ENCODE results near the gene POLR1F. TPM values are rescaled to one million over a fixed set of nuclear protein-coding genes. Genes with fewer than 3 reads are reported as not detected.

POLR1F gene
- total and polyA plus RNA-seq, 9 of the 15 experiments (the other 6 are each of a cell fraction or from before 2014, with no cell fraction given), result 17.5 to 95.3 (median 32.7) TPM

DNA sequence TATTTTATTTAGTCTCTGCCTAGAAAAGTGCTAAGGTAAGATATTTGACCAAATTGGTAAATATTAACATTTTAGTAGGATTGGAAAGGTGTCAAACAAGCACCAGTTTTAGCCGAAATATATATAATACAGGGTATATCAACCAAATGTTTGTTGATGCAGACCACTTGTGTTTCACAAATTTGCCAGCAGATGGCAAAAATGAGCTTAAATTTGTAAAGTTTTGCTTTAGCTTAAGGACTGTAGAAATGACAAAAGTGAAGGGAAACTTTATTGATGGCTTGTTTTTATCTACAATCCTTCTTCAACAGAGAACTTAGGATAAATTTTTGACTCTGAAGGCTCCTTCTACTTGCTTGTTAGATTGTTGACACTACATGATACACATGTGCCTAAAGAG lies 4.8 kb upstream of the POLR1F start:
- Histone ChIP-seq H3K9ac (ENCODE audit: insufficient read depth in 1 of 2, low read depth in 2 of 2, low read length in 2 of 2) (no peak overlapping the region), H3K4me3 (no peak overlapping the region), H3K27me3 (ENCODE audit: control insufficient read depth in 2 of 2, insufficient read depth in 2 of 2, low read length in 2 of 2) (no peaks in the 10 kb centered on the region; a peak in 1 of 5 replicates), H4K20me1 (replicated peaks; ENCODE audit: control insufficient read depth, insufficient read depth, low read length) (no peaks in the 10 kb centered on the region), H3K36me3 (ENCODE audit: control insufficient read depth, insufficient read depth, low read length) (no peaks in the 10 kb centered on the region), H3K79me2 (ENCODE audit: control insufficient read depth, insufficient read depth, low read length) (peaks cover 2% of the 10 kb centered on the region), H3K9me3 (replicated peaks; ENCODE audit: control insufficient read depth, insufficient read depth, low read depth, low read length) (0 out of 2 replicates have a peak, but pooled peaks cover 1% of the 10 kb centered on the region), H3K4me1 (replicated peaks in 1 of 2; ENCODE audit: control insufficient read depth in 2 of 2, insufficient read depth in 2 of 2, low read length in 2 of 2) (peaks cover 0 to 7% of the 10 kb centered on the region in 2 experiments; a peak in 2 of 5 replicates), H3K27ac (ENCODE audit: extremely low read depth, low read depth, low read length) (no peak overlapping the region), H3K9me1 (ENCODE audit: control insufficient read depth, insufficient read depth, low read length) (no peaks in the 10 kb centered on the region), H2AFZ (ENCODE audit: low read depth, low read length) (no peak overlapping the region), H3K4me2 (ENCODE audit: insufficient read depth, low read length) (no peak overlapping the region)
- FAIRE-seq (peak; percentile 73), DNase-seq (ENCODE audit: extremely low read depth in 1 of 4, low spot score in 3 of 4) (peak; percentile 9 to 51 (median 22)), ATAC-seq (peak; percentile 41; the same call in 1 of the 3 replicates)
- intact Hi-C loops (cut with micrococcal nuclease), result loop anchor here (1.0 kb wide), 1 partner anchor 885 kb away; no protein-coding TSS in a partner anchor
- BruUV-seq (replicated peaks), result no TSS peak
- in situ Hi-C loops (cut with MboI), result loop anchor here (10.0 kb wide), 1 partner anchor 881 kb away; no protein-coding TSS in a partner anchor
- ChIA-PET CTCF (ENCODE audit: low intra/inter-chr PET ratio) (interaction anchor here (0.5 to 2.5 kb wide), 3 partner anchors 598 to 885 kb away, joined by 4 to 17 read pairs (median 6); no protein-coding TSS in a partner anchor), POLR2A (no interaction called here)
- 0% methylated on average over 1 of the region's 1 CpG for WGBS (ENCODE audit: insufficient coverage, low coverage, missing lambda C conversion rate)
- TF ChIP-seq SMC3 (conservative IDR thresholded peaks at IDR 0.05; ENCODE audit: insufficient read depth, low read depth, low read length) (peak; percentile 31; the same call in 1 of the 2 replicates), CAMTA2 (CRISPR knock-in tag; conservative IDR thresholded peaks at IDR 0.05) (no peak), BMI1 (IDR thresholded peaks at IDR 0.05; ENCODE audit: low read length) (no peak), KDM2B (CRISPR knock-in tag; IDR thresholded peaks at IDR 0.05) (no peak), RAD21 (CRISPR knock-in tag; conservative IDR thresholded peaks at IDR 0.05 in 1 of 2, IDR thresholded peaks at IDR 0.05 in 1 of 2) (peak; percentile 57 to 66; a peak in 3 of 4 replicates), RAD51 (IDR thresholded peaks at IDR 0.05; ENCODE audit: borderline replicate concordance, low read depth) (no peak)
- TF ChIP-seq, protein P1, sequence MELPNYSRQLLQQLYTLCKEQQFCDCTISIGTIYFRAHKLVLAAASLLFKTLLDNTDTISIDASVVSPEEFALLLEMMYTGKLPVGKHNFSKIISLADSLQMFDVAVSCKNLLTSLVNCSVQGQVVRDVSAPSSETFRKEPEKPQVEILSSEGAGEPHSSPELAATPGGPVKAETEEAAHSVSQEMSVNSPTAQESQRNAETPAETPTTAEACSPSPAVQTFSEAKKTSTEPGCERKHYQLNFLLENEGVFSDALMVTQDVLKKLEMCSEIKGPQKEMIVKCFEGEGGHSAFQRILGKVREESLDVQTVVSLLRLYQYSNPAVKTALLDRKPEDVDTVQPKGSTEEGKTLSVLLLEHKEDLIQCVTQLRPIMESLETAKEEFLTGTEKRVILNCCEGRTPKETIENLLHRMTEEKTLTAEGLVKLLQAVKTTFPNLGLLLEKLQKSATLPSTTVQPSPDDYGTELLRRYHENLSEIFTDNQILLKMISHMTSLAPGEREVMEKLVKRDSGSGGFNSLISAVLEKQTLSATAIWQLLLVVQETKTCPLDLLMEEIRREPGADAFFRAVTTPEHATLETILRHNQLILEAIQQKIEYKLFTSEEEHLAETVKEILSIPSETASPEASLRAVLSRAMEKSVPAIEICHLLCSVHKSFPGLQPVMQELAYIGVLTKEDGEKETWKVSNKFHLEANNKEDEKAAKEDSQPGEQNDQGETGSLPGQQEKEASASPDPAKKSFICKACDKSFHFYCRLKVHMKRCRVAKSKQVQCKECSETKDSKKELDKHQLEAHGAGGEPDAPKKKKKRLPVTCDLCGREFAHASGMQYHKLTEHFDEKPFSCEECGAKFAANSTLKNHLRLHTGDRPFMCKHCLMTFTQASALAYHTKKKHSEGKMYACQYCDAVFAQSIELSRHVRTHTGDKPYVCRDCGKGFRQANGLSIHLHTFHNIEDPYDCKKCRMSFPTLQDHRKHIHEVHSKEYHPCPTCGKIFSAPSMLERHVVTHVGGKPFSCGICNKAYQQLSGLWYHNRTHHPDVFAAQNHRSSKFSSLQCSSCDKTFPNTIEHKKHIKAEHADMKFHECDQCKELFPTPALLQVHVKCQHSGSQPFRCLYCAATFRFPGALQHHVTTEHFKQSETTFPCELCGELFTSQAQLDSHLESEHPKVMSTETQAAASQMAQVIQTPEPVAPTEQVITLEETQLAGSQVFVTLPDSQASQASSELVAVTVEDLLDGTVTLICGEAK (IDR thresholded peaks at IDR 0.05), result peak; percentile 90
- TF ChIP-seq, protein P1 (CRISPR knock-in tag; IDR thresholded peaks at IDR 0.05), result peak; percentile 89
- TF ChIP-seq, protein P2, sequence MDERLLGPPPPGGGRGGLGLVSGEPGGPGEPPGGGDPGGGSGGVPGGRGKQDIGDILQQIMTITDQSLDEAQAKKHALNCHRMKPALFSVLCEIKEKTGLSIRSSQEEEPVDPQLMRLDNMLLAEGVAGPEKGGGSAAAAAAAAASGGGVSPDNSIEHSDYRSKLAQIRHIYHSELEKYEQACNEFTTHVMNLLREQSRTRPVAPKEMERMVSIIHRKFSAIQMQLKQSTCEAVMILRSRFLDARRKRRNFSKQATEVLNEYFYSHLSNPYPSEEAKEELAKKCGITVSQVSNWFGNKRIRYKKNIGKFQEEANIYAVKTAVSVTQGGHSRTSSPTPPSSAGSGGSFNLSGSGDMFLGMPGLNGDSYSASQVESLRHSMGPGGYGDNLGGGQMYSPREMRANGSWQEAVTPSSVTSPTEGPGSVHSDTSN (CRISPR knock-in tag; IDR thresholded peaks at IDR 0.05; ENCODE audit: low read depth), result no peak
- TF ChIP-seq, protein P2 (tag; conservative IDR thresholded peaks at IDR 0.05; ENCODE audit: low read depth), result 0 out of 2 replicates have a peak, but pooled peaks have one; percentile 35

All from K562 (cell line).